GM12892 (cell line): ENCODE results near the gene ANO9.

Experiments used
- POLR2A ChIP-seq: IDR thresholded peaks from 2 replicates; pipeline ENCODE4 v1.6.1; 2011; ENCODE audit warnings: low read depth, low read length, control low read depth
- POLR2AphosphoS5 ChIP-seq: IDR thresholded peaks from 2 replicates; pipeline ENCODE4 v1.6.1; 2011; ENCODE audit warnings: low read depth, low read length, control low read depth

DNA sequence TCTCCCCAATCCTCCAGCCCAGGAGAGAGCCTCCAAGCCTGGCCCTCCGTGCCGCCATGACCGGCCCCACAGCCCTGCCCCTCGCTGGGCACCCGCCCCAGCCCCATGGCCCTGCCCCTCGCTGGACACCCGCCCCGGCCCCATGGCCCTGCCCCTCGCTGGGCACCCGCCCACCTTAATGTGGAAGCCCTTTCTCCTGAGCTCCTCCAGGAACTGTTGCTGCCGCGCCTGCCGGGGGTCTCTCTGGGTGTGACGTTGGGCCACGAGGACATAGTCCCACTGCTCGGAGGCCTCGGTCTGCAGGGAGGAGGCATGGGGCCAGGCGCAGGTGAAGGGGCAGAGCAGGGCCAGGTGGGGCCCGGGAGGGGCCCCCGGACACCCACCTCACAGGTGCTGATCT is 8.2 kb downstream of the ANO9 start:
- TF ChIP-seq POLR2A (no peak), POLR2AphosphoS5 (no peak)
